ENCODE results near the gene CENPE.

Gene CENPE

DNA sequence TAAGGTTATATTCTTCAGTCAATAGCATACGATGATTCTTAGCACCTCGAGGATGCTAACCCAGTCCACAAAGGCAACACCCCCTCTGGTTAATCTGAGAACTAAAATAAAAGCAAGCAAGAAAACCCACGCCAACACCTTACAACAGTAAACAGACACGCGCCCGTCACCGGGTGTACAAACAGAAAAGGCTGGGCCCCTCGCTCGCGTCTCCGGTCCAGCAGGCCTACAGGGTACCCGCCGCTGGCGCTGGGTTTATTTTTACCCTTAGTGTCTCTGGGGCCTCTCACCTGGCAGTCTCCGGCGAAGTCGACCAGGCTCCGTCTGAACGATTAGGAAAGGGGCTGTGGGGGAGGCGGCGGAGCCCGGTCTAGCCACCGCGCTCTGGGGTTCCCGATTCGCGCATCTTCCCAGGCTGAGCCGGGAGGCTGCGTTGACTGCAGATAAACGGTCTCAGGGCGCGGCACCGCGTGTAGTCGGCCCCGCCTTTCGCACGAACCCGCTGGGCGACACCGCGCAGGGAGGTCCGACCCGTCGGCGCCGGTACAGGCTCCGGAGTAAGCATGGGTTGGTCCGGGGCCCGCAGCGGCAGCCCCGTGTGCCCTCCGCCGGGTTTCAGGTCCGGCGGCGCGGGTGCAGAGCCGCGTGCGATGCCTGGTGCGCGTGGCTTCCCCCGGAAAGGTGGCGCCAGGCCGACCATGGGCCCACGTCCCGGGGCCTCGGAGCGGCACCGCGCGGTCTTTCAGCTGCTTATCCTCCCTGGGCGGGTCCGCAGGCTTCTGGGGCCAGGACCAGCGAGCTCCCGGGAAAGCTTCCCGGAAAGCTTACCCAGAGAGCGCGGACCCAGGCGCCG is 122.0 kb downstream of the CENPE start:
- peak; percentile 23 to 81 (median 51) for DNase-seq

DNA sequence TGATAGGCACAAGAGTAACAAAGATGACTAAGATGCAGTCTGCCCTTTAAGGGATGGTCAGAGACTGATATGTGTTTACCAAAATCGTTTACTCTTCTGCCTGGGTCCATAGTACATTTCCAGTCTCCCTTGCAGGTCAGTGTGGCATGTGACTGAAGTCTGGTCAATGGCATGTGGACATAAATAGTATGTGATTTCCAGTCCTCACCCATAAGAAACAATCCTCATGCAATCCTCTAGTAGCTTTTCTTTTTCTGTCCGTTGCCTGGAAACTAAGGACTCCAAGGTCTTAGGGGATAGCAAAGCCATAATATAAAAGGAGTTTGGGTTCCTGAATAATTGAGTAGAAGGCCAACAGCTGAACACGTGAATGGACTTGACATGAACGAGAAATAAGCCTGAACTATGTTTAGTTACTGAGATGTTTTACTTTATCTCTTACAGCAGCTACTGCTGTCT is 122.7 kb downstream of the CENPE start:
- no peak for DNase-seq

DNA sequence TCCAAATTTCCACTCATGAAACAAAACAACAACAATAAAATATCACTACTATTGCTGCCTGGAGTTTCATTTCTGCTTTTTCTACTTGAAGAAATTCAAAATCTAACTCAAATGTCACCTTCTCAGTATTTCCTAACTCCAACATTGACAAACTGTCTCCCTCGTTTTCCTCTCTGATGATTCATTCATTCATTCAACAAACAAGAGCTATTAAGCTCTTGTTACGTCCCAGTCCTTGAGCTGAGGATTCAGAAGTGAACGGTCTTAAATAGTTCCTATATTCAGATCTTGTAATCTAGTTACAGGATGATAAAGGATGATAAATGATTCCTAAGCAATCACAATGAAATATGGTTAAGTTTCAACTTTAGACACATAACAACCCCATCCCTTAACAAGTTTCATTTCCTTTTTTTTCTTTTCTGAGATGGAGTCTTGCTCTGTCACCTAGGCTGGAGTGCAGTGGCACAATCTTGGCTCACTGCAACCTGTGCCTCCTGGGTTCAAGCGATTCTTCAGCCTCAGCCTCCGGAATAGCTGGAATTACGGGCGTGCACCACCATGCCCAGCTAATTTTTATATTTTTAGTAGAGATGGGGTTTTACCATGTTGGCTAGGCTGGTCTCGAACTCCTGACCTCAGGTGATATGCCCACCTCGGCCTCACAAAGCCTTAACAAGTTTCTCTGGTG is 123.3 kb downstream of the CENPE start:
- DNase-seq: no peak

DNA sequence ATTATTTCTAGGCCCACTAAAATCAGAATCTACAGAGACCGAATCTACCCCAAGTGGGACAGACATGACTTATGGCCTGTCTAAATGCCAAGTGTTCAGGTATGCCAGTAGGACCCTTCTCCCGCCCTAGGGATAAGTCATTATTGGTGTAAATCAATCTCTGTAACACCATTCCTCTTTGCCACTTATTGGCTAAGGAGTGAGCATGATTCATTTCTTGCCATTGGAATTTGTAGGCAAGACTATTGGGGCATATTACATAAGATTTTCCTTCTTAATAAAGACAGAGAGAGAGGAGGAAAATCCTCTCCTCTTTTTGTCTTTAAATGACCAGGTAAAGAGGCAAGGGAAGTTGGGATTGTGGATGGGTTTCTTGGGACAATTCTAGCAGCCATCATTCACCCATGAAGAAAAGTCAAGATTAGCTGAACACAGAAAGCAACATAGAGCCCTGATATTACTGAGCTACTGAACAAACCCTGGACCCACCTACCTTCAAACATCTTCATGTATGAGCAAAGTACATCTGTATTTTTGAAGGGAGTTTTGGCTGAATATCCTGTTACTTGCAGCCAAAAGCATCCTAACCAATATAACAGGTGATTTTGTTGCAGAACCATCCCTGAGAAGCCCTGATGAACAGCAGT is 124.2 kb downstream of the CENPE start:
- no peak for DNase-seq

DNA sequence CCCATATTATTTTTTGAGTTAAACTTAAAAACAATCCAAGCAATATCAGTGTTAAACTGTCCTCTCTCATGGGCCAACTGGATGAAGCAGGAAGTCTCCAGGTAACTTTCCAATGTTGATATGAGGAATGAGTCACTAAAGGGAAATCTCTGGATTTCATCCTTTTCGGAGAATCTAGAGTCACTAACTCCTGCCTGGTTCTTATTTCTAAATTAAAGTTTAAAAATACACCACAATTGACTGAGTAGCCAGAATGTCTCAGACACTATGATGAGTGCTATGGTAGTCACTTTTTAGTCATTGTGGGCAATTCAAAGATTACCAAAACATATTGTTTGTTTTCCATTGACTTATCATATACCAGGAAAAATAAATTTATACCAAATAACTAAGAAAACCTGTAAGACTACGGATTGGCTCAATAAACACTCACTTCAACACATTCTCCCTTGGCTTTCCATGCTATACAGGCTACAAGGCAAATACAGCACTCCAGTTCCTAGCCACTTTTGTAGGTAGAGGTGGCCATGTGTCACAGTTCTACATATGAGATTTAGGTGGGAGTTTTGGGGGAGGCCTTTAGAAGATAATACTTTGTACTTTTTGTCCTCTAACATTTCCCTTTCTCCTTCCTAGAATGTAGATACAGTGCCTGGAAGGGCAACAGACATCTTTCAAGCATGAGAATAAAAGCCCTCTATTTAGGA is 130.1 kb downstream of the CENPE start:
- DNase-seq: no peak

DNA sequence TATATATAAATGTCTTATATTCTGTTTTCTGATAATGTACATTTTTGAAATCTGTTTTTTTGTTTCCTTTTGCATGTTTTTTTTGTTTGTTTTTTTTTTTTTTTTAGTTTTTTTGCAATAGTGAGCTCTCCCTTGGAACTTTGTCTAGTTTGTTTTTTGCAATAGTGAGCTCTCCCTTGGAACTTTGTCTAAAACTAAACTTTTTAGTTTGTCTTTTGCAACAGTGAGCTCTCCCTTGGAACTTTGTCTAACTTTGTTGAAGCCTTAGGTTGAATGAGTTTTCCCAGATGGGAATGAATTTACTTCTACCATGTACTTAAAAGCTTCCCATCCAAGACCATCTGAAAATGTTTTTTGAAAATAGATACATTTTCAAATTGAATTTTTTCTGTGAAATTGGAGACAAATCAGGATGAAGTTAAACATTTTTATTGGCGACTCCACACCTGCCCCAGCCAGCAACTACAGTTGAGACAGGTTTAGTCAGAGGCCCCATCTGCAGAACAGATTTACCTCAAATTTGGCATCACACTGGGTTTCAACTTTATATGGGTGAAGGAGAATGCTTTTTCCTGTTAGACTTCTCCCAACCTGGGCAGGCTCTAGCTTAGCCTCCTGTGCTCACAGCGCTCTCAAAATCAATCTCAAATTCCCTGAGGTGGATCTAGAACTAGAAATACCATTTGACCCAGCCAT is 137.5 kb downstream of the CENPE start:
- no peak for DNase-seq

Data from T-helper 2 cell (primary cell).